Measurements from ENCODE around the gene C10orf88. TPM values are rescaled to one million over a fixed set of nuclear protein-coding genes. Genes with fewer than 3 reads are reported as not detected.

The C10orf88 gene
- total and polyA plus RNA-seq, 2 experiments from 2014 or later, result 5.6 to 11.1 TPM

GRCh38 chr10:122894261-122894944, 59.6 kb downstream of the C10orf88 start:
- peak; percentile 67 for ATAC-seq
- H4K20me1 ChIP-seq (replicated peaks; ENCODE audit: insufficient read depth), result no peaks in the 10 kb centered on the region
- no peaks in the 10 kb centered on the region for H3K27me3 Mint-ChIP-seq (ENCODE audit: insufficient read depth, low read depth, poor library complexity)

More at GRCh38 chr10:122894261-122894944, 59.6 kb downstream of the C10orf88 start:
- Histone ChIP-seq H3K27me3 (ENCODE audit: insufficient read depth) (no peaks in the 10 kb centered on the region), H3K4me2 (no peak overlapping the region), H2AFZ (no peak overlapping the region), H3F3A (replicated peaks; ENCODE audit: low read depth) (no peaks in the 10 kb centered on the region), H3K4me3 (no peak overlapping the region), H3K27ac (ENCODE audit: low read depth) (no peak overlapping the region), H3K36me3 (ENCODE audit: insufficient read depth) (no peaks in the 10 kb centered on the region), H3K79me2 (replicated peaks; ENCODE audit: insufficient read depth) (no peaks in the 10 kb centered on the region), H3K4me1 (ENCODE audit: insufficient read depth) (no peaks in the 10 kb centered on the region), H3K9me2 (ENCODE audit: insufficient read depth) (0 out of 2 replicates have a peak, but pooled peaks cover 6% of the 10 kb centered on the region)
- Mint-ChIP-seq H3K4me3 (no peak overlapping the region), H3K36me3 (ENCODE audit: low read depth) (no peaks in the 10 kb centered on the region), H3K9me3 (no peaks in the 10 kb centered on the region), H3K27ac (no peak overlapping the region), H3K4me1 (no peaks in the 10 kb centered on the region)
- DNase-seq (ENCODE audit: low spot score), result peak; percentile 6
- TF ChIP-seq EZH2 (IDR thresholded peaks at IDR 0.05; ENCODE audit: low read depth, unreplicated experiment) (no peak), POLR2AphosphoS5 (IDR thresholded peaks at IDR 0.05; ENCODE audit: low read depth) (no peak), CTCF (conservative IDR thresholded peaks at IDR 0.05; ENCODE audit: low read depth in 2 of 2) (no peak), ETS1 (IDR thresholded peaks at IDR 0.05) (no peak), ZNF331 (CRISPR knock-in tag; IDR thresholded peaks at IDR 0.05; ENCODE audit: low read depth) (no peak), EZH2phosphoT487 (IDR thresholded peaks at IDR 0.05; ENCODE audit: unreplicated experiment) (no peak), ZNF462 (CRISPR knock-in tag; IDR thresholded peaks at IDR 0.05) (no peak)
